ENCODE measurements around the gene PXN. TPM values are rescaled to one million over a fixed set of nuclear protein-coding genes. Genes with fewer than 3 reads are reported as not detected.

The PXN gene
- total RNA-seq, 2 experiments from 2014 or later, result 229 to 230 TPM

DNA sequence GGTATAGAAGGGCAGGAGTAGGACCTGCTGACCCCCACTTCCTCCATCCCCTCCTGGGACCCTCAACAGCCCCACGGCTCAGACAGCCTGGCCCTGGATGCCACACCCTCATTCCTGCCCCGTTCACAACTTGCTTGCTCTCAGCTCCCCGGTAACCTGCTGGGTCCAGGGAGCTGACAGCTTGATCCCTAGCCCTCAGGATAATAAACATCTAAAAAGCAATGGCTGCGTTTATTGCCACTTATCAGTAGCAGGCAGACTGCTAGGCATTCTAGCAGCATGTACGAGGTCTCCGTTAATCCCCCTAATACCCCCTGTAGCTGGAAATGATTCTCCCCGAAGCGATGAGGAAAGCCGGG, 40.4 kb downstream of the PXN start:
- ChIA-PET CTCF (interaction anchor here (4.5 to 9.6 kb wide), 2 partner anchors 23 to 40 kb away, joined by 34 to 234 read pairs; partner anchors contain the start of genes PXN and RPLP0), POLR2A (interaction anchor here (9.0 to 9.5 kb wide), 3 partner anchors 24 to 66 kb away, joined by 76 to 192 read pairs (median 159); partner anchors contain the start of genes PXN, RNU4-1, RNU4-2 and RPLP0)
- no peak overlapping the region for H3K27ac ChIP-seq (ENCODE audit: low read depth in 1 of 2, low read length in 2 of 2)
- H3K36me3 ChIP-seq (ENCODE audit: insufficient read depth, low read length), result peaks cover 76% of the 10 kb centered on the region
- H3K4me1 ChIP-seq (ENCODE audit: insufficient read depth, low read length), result peaks cover 62% of the 10 kb centered on the region
- ATAC-seq (ENCODE audit: poor library complexity) (no peak), DNase-seq (no peak)
- no peak overlapping the region for H3K4me3 ChIP-seq (ENCODE audit: low read length)
- H3K27me3 Mint-ChIP-seq, result no peaks in the 10 kb centered on the region
- peaks cover 66% of the 10 kb centered on the region for H3K36me3 Mint-ChIP-seq (ENCODE audit: low read depth)
- TF ChIP-seq, protein P1, sequence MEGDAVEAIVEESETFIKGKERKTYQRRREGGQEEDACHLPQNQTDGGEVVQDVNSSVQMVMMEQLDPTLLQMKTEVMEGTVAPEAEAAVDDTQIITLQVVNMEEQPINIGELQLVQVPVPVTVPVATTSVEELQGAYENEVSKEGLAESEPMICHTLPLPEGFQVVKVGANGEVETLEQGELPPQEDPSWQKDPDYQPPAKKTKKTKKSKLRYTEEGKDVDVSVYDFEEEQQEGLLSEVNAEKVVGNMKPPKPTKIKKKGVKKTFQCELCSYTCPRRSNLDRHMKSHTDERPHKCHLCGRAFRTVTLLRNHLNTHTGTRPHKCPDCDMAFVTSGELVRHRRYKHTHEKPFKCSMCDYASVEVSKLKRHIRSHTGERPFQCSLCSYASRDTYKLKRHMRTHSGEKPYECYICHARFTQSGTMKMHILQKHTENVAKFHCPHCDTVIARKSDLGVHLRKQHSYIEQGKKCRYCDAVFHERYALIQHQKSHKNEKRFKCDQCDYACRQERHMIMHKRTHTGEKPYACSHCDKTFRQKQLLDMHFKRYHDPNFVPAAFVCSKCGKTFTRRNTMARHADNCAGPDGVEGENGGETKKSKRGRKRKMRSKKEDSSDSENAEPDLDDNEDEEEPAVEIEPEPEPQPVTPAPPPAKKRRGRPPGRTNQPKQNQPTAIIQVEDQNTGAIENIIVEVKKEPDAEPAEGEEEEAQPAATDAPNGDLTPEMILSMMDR (IDR thresholded peaks at IDR 0.05), result no peak
- intact Hi-C loops (cut with DNase I, micrococcal nuclease), result no loop called here
- H3K9me3 ChIP-seq (ENCODE audit: control insufficient read depth in 1 of 2, insufficient read depth in 1 of 2, low read length in 2 of 2), result no peaks in the 10 kb centered on the region
- no peaks in the 10 kb centered on the region for H3K9me3 Mint-ChIP-seq
- H3K27ac Mint-ChIP-seq, result peak overlapping the region; percentile 79
- peaks cover 57% of the 10 kb centered on the region for H3K4me1 Mint-ChIP-seq (ENCODE audit: low read depth)
- no peaks in the 10 kb centered on the region for H3K27me3 ChIP-seq (ENCODE audit: control insufficient read depth in 1 of 2, insufficient read depth in 2 of 2, low read length in 2 of 2)
- H3K4me3 Mint-ChIP-seq, result peak overlapping the region; percentile 15

GRCh38 chr12:120224304-120225199, 41.0 kb downstream of the PXN start:
- Histone ChIP-seq H3K4me1 (ENCODE audit: insufficient read depth, low read length) (peaks cover 56% of the 10 kb centered on the region), H3K27me3 (ENCODE audit: control insufficient read depth in 1 of 2, insufficient read depth in 2 of 2, low read length in 2 of 2) (no peaks in the 10 kb centered on the region), H3K4me3 (ENCODE audit: low read length) (no peak overlapping the region), H3K27ac (ENCODE audit: low read depth in 1 of 2, low read length in 2 of 2) (no peak overlapping the region), H3K9me3 (ENCODE audit: control insufficient read depth in 1 of 2, insufficient read depth in 1 of 2, low read length in 2 of 2) (no peaks in the 10 kb centered on the region), H3K36me3 (ENCODE audit: insufficient read depth, low read length) (peaks cover 79% of the 10 kb centered on the region)
- POLR2A ChIA-PET, result interaction anchor here (9.0 to 9.5 kb wide), 3 partner anchors 23 to 67 kb away, joined by 76 to 192 read pairs (median 159); partner anchors contain the start of genes PXN, RNU4-1, RNU4-2 and RPLP0
- TF ChIP-seq, protein P1 (IDR thresholded peaks at IDR 0.05), result no peak
- CTCF ChIA-PET, result interaction anchor here (4.5 to 9.6 kb wide), 2 partner anchors 22 to 40 kb away, joined by 34 to 234 read pairs; partner anchors contain the start of genes PXN and RPLP0
- no peak for DNase-seq
- intact Hi-C loops (cut with DNase I, micrococcal nuclease), result no loop called here
- Mint-ChIP-seq H3K4me3 (peak overlapping the region; percentile 15), H3K27me3 (no peaks in the 10 kb centered on the region), H3K4me1 (ENCODE audit: low read depth) (peaks cover 51% of the 10 kb centered on the region), H3K9me3 (no peaks in the 10 kb centered on the region), H3K36me3 (ENCODE audit: low read depth) (peaks cover 73% of the 10 kb centered on the region), H3K27ac (peak overlapping the region; percentile 79)
- ATAC-seq (ENCODE audit: poor library complexity), result no peak

DNA sequence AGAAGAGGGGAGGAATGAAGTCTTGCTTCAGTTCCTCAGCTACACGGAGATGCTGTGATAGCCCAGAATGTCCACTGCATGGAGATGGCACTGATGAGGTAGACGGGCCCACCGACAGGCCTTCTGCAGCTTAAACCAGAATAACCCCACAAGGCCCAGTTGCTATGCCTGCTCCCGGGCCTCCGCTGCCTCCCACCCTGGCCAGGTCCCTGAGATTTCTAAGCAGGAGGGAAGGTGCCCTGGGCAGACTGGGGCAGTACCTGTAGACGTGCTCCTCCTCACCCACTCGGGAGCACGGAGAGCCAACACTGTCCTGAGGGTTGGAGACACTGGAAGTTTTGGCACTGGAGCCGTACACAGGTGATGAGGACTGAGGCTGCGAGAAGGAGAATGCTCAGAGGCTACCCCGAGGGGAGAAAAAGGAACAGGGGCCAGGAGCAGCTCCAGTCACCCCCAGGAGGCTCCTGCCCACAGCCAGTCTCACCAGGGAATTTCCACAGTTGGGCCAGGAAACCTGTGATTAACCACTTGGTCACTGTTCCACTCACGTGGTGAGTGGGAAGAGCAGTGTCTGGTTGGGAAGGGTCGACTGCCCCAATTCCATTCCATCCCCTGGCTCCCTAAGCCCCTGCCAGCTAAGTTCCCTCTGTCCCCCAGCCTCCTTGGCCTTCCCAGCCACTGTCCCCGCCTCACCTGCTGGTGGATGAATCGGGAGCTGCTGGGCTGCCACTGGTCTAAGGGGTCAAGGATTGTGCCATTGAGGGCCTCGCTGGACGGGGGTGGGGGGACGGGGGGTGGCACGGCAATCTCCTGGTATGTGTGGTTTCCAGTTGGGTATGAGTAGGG, 41.8 kb downstream of the PXN start:
- intact Hi-C loops (cut with DNase I, micrococcal nuclease), result no loop called here
- ChIA-PET POLR2A (interaction anchor here (1.2 to 9.5 kb wide), 2 partner anchors 22 to 68 kb away, joined by 6 to 76 read pairs; partner anchors contain the start of genes RNU4-2 and RPLP0), CTCF (no interaction called here)
- H3K27ac Mint-ChIP-seq, result no peak overlapping the region
- Histone ChIP-seq H3K27me3 (ENCODE audit: control insufficient read depth in 1 of 2, insufficient read depth in 2 of 2, low read length in 2 of 2) (no peaks in the 10 kb centered on the region), H3K27ac (ENCODE audit: low read depth in 1 of 2, low read length in 2 of 2) (no peak overlapping the region), H3K9me3 (ENCODE audit: control insufficient read depth in 1 of 2, insufficient read depth in 1 of 2, low read length in 2 of 2) (no peaks in the 10 kb centered on the region), H3K36me3 (ENCODE audit: insufficient read depth, low read length) (peaks cover 85% of the 10 kb centered on the region), H3K4me3 (ENCODE audit: low read length) (no peak overlapping the region), H3K4me1 (ENCODE audit: insufficient read depth, low read length) (peaks cover 47% of the 10 kb centered on the region)
- H3K9me3 Mint-ChIP-seq, result no peaks in the 10 kb centered on the region
- DNase-seq (no peak), ATAC-seq (ENCODE audit: poor library complexity) (no peak)
- H3K36me3 Mint-ChIP-seq (ENCODE audit: low read depth), result peaks cover 81% of the 10 kb centered on the region
- H3K4me3 Mint-ChIP-seq, result no peak overlapping the region
- TF ChIP-seq, protein P1 (IDR thresholded peaks at IDR 0.05), result no peak
- peaks cover 43% of the 10 kb centered on the region for H3K4me1 Mint-ChIP-seq (ENCODE audit: low read depth)
- no peaks in the 10 kb centered on the region for H3K27me3 Mint-ChIP-seq
